ENCODE measurements around the gene UBR3.

UBR3 gene

GRCh38 chr2:169796441-169796840 lies 30.8 kb upstream of the UBR3 start:
- FAIRE-seq = no peak
- no peak for TF ChIP-seq CTCF (IDR thresholded peaks at IDR 0.05; ENCODE audit: insufficient read depth, missing control alignments)

GRCh38 chr2:169797601-169798000 lies 29.7 kb upstream of the UBR3 start:
- DNase-seq (ENCODE audit: insufficient read length, low spot score) (no peak), FAIRE-seq (no peak)
- TF ChIP-seq CTCF (IDR thresholded peaks at IDR 0.05; ENCODE audit: insufficient read depth, missing control alignments) = no peak

More at GRCh38 chr2:169796441-169796840, 30.8 kb upstream of the UBR3 start:
- no peak for DNase-seq (ENCODE audit: insufficient read length, low spot score)

- no peak for DNase-seq (ENCODE audit: insufficient read length, low spot score)
- no peak for FAIRE-seq
- no peak for TF ChIP-seq CTCF (IDR thresholded peaks at IDR 0.05; ENCODE audit: insufficient read depth, missing control alignments)
These were observed 28.9 kb upstream of the UBR3 start for GRCh38 chr2:169798397-169798717.

- DNase-seq (ENCODE audit: insufficient read length, low spot score) = peak; percentile 56
- no peak for TF ChIP-seq CTCF (IDR thresholded peaks at IDR 0.05; ENCODE audit: insufficient read depth, missing control alignments)
- FAIRE-seq = no peak
These were observed 28.3 kb upstream of the UBR3 start, which contains the start of gene SSB for GRCh38 chr2:169798718-169799592. SSB (plus strand) TSS chr2:169798871; CDS start chr2:169800961, 2,090 bp downstream.

- DNase-seq (ENCODE audit: insufficient read length, low spot score) (no peak), FAIRE-seq (no peak)
- TF ChIP-seq CTCF (IDR thresholded peaks at IDR 0.05; ENCODE audit: insufficient read depth, missing control alignments) = no peak
These were observed 23.8 kb upstream of the UBR3 start for GRCh38 chr2:169803480-169803879.

GRCh38 chr2:169806586-169806985 lies 20.7 kb upstream of the UBR3 start:
- FAIRE-seq (no peak), DNase-seq (ENCODE audit: insufficient read length, low spot score) (no peak)
- no peak for TF ChIP-seq CTCF (IDR thresholded peaks at IDR 0.05; ENCODE audit: insufficient read depth, missing control alignments)

- no peak for TF ChIP-seq CTCF (IDR thresholded peaks at IDR 0.05; ENCODE audit: insufficient read depth, missing control alignments)
- no peak for FAIRE-seq
- DNase-seq (ENCODE audit: insufficient read length, low spot score) = no peak
These were observed 19.0 kb upstream of the UBR3 start for GRCh38 chr2:169808221-169808620.

Measured in D721Med (cell line).